Natural killer cell (primary cell): ENCODE measurements around the gene SLC25A47. TPM values are rescaled to one million over a fixed set of nuclear protein-coding genes. Genes with fewer than 3 reads are reported as not detected.

ENCODE experiments used
- ATAC-seq, 3 donors: fragments of 150-1000 bp in 2 of 3; fragments of 200-7000 bp in 1 of 3; cut with Tn5 transposase; 1 replicate in 1 of 3; 2 replicates in 2 of 3; pipeline ENCODE4 v1.10.0; 2021; ENCODE audit warnings: mild to moderate bottlenecking in 2 of 3, moderate library complexity in 2 of 3
- DNase-seq, 2 donors: peaks; one replicate each; pipeline versions ENCODE4 v3.0.0 to v3.0.0-alpha.2; 2013 to 2021; ENCODE audit warnings: mixed read lengths in 1 of 2
- H3K27ac ChIP-seq: one replicate; pipeline ENCODE4 v1.5.1; 2013; ENCODE audit warnings: mild to moderate bottlenecking, low read length
- H3K27me3 ChIP-seq: one replicate; pipeline ENCODE4 v1.6.1; 2013; ENCODE audit warnings: low read length; ENCODE audit not compliant: control insufficient read depth, insufficient read depth
- H3K36me3 ChIP-seq: one replicate; pipeline ENCODE4 v1.6.1; 2013; ENCODE audit warnings: low read length; ENCODE audit not compliant: control insufficient read depth, insufficient read depth
- H3K4me1 ChIP-seq: one replicate; pipeline ENCODE4 v1.6.1; 2013; ENCODE audit warnings: low read length; ENCODE audit not compliant: control insufficient read depth, insufficient read depth
- H3K4me3 ChIP-seq: one replicate; pipeline ENCODE4 v1.5.1; 2013; ENCODE audit warnings: low read length
- H3K9me3 ChIP-seq: one replicate; pipeline ENCODE4 v1.6.1; 2013; ENCODE audit warnings: low read length; ENCODE audit not compliant: control insufficient read depth, insufficient read depth
- H3K27ac Mint-ChIP-seq, 2 donors: one replicate each; pipeline ENCODE4 v1.8.0; 2022; ENCODE audit warnings: mild to moderate bottlenecking in 2 of 2, mixed read lengths in 2 of 2, moderate library complexity in 1 of 2
- H3K27me3 Mint-ChIP-seq, 2 donors: one replicate each; pipeline ENCODE4 v1.8.0; 2022; ENCODE audit warnings: low read depth in 2 of 2, mixed read lengths in 2 of 2
- H3K36me3 Mint-ChIP-seq: one replicate; pipeline ENCODE4 v1.8.0; 2022; ENCODE audit warnings: mixed read lengths
- H3K4me1 Mint-ChIP-seq, 2 donors: one replicate each; pipeline ENCODE4 v1.8.0; 2022; ENCODE audit warnings: mixed read lengths in 2 of 2
- H3K4me3 Mint-ChIP-seq: one replicate; pipeline ENCODE4 v1.8.0; 2022; ENCODE audit warnings: mild to moderate bottlenecking, moderate library complexity, mixed read lengths
- H3K9me3 Mint-ChIP-seq, 2 donors: one replicate each; pipeline ENCODE4 v1.8.0; 2022; ENCODE audit warnings: mixed read lengths in 2 of 2
- WGBS: methylation state at CpG from one replicate; pipeline ENCODE4 v1.1.7; 2013; ENCODE audit warnings: missing lambda C conversion rate; ENCODE audit not compliant: insufficient coverage; 5-methylcytosine and 5-hydroxymethylcytosine counted together
- intact Hi-C: fragments of 100-400 bp; cut with micrococcal nuclease; formaldehyde crosslinking; loops from one replicate; pipeline ENCODE4 v1.14.2; 2022
- total RNA-seq, 4 donors: library from RNA; stranded (reverse); fragments of 120-200 nt in 1 of 4; gene quantifications; one replicate each; pipeline versions ENCODE4 v1.2.3 to v1.2.4, GENCODE V29; 2013 to 2022
- TF ChIP-seq, protein P1 (sequence below): fragments of 200-600 bp; IDR thresholded peaks from one replicate; pipeline ENCODE4 v1.8.0; 2022; ENCODE audit warnings: antibody characterized with exemption

Gene SLC25A47
- total RNA-seq, 3 donors from 2014 or later (not counting 1 experiment from before 2014, with no cell fraction given): 0.20 TPM; not detected in 2

DNA sequence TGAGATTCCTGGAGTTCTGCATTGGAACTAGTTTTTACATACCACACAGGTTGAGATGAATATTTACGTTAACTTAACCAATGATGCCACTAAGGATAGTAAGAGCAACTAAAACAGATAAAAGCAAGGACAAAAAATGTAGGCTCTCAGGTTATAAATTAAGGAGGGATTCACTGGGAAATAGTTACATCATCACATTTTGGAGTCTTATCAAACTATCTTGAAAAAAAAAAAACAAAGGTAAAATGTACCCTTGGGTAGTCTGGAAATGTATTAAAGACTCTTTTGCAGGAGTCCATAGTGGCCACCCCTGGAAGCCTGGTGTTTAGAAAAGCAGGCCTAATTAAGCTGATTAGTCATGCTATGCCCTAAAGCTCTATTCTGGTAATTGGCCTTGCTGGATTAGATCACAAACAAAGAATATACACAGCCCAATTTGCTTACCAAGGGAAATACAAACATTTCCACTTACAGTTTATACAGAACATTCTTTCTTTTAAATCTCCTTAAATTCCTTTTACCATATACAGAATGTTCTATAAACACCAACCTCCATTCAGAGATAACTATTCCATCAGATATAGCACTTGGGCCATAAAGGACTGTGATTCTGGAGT is 39.3 kb downstream of the SLC25A47 start:
- H3K4me1 Mint-ChIP-seq: peaks cover 6 to 8% of the 10 kb centered on the region in 2 donors
- H3K27ac Mint-ChIP-seq: no peak overlapping the region
- no peak overlapping the region for H3K27ac ChIP-seq
- no peaks in the 10 kb centered on the region for H3K27me3 ChIP-seq
- no peak overlapping the region for H3K4me3 Mint-ChIP-seq
- H3K9me3 ChIP-seq: no peaks in the 10 kb centered on the region
- no peaks in the 10 kb centered on the region for H3K27me3 Mint-ChIP-seq
- H3K36me3 Mint-ChIP-seq: peaks cover 9% of the 10 kb centered on the region
- H3K4me1 ChIP-seq: no peaks in the 10 kb centered on the region
- DNase-seq (no peak), ATAC-seq (no peak)
- peaks cover 49% of the 10 kb centered on the region for H3K36me3 ChIP-seq
- WGBS: 100% methylated on average over 1 of the region's 1 CpG
- TF ChIP-seq, protein P1, sequence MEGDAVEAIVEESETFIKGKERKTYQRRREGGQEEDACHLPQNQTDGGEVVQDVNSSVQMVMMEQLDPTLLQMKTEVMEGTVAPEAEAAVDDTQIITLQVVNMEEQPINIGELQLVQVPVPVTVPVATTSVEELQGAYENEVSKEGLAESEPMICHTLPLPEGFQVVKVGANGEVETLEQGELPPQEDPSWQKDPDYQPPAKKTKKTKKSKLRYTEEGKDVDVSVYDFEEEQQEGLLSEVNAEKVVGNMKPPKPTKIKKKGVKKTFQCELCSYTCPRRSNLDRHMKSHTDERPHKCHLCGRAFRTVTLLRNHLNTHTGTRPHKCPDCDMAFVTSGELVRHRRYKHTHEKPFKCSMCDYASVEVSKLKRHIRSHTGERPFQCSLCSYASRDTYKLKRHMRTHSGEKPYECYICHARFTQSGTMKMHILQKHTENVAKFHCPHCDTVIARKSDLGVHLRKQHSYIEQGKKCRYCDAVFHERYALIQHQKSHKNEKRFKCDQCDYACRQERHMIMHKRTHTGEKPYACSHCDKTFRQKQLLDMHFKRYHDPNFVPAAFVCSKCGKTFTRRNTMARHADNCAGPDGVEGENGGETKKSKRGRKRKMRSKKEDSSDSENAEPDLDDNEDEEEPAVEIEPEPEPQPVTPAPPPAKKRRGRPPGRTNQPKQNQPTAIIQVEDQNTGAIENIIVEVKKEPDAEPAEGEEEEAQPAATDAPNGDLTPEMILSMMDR: no peak
- intact Hi-C loops: no loop called here
- H3K9me3 Mint-ChIP-seq: no peaks in the 10 kb centered on the region
- H3K4me3 ChIP-seq: no peak overlapping the region

DNA sequence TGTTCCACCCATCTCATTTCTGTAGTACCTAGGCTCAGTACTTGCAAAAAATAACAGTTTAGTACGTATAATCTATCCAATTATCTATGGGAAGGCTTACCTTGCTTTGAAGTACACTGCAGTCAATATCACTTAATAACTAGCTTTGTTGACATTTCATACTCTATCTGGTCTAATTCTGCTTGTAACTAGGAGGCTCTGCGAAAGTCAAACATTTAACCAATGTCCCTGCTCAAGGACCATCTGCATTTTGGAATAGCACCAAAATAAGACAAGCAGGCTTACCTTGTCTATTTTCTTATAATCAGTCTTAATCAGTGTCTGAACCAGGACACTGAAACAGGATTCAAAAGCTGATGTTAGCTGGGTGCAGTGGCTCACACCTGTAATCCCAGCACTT is 39.9 kb downstream of the SLC25A47 start:
- DNase-seq (no peak), ATAC-seq (no peak)
- H3K36me3 ChIP-seq: peaks cover 54% of the 10 kb centered on the region
- no peaks in the 10 kb centered on the region for H3K27me3 ChIP-seq
- 88% methylated on average over 2 of the region's 2 CpGs for WGBS
- H3K9me3 ChIP-seq: no peaks in the 10 kb centered on the region
- no peaks in the 10 kb centered on the region for H3K27me3 Mint-ChIP-seq
- no peak overlapping the region for H3K4me3 Mint-ChIP-seq
- H3K27ac Mint-ChIP-seq: no peak overlapping the region
- intact Hi-C loops: no loop called here
- no peak overlapping the region for H3K4me3 ChIP-seq
- peaks cover 15% of the 10 kb centered on the region for H3K36me3 Mint-ChIP-seq
- peaks cover 6 to 8% of the 10 kb centered on the region in 2 donors for H3K4me1 Mint-ChIP-seq
- no peaks in the 10 kb centered on the region for H3K9me3 Mint-ChIP-seq
- no peaks in the 10 kb centered on the region for H3K4me1 ChIP-seq
- TF ChIP-seq, protein P1: no peak
- H3K27ac ChIP-seq: no peak overlapping the region

DNA sequence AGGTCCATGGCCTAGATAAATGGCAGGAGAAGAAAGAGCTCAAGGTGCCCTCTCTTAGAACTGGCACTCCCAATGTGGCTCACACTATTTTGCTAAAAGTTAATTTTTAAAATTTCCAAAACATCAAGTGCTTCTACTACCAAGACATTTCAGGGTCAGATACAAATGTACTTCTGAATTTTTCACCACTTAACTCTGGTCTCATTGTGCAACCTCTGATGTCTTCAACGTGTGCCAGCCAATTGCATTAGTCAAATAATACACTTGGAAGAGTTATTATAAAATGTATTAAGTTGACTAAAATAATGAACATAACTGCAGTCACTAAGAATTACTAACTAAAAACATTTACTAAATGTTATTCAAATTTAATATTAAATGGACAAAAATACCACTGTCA is 41.3 kb downstream of the SLC25A47 start:
- no peak overlapping the region for H3K4me3 Mint-ChIP-seq
- H3K9me3 Mint-ChIP-seq: no peaks in the 10 kb centered on the region
- H3K4me1 ChIP-seq: no peaks in the 10 kb centered on the region
- H3K27ac Mint-ChIP-seq: no peak overlapping the region
- no peak for DNase-seq
- H3K27me3 Mint-ChIP-seq: no peaks in the 10 kb centered on the region
- H3K4me3 ChIP-seq: no peak overlapping the region
- intact Hi-C loops: no loop called here
- no peak overlapping the region for H3K27ac ChIP-seq
- no peaks in the 10 kb centered on the region for H3K27me3 ChIP-seq
- no peaks in the 10 kb centered on the region for H3K9me3 ChIP-seq
- H3K36me3 ChIP-seq: peaks cover 52% of the 10 kb centered on the region
- no peak for ATAC-seq
- H3K4me1 Mint-ChIP-seq: no peaks in the 10 kb centered on the region
- TF ChIP-seq, protein P1: no peak
- peaks cover 19% of the 10 kb centered on the region for H3K36me3 Mint-ChIP-seq
- WGBS: no CpG with 5 or more reads among the region's 1 CpG

DNA sequence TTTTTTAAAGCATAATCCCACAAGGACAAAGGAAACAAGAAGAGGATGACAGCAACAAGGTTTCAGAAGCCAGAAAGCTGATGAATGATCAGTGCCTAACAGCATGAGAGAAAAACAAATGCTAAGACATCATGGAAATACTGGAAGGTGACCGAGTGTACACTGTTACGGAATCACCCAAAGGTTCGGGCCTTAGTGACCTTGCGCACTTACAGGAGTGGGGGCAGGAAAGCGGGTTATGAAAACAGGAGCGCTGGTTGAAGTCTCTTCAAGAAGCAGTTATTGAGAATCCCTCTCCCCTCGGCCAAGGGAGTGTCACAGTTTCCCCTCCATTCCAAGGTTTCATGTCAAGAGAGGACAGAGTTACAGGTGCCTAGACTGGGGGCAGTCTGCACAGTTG is 42.6 kb downstream of the SLC25A47 start:
- Mint-ChIP-seq H3K4me1 (no peaks in the 10 kb centered on the region), H3K27ac (no peak overlapping the region), H3K4me3 (no peak overlapping the region), H3K27me3 (no peaks in the 10 kb centered on the region), H3K9me3 (no peaks in the 10 kb centered on the region), H3K36me3 (peaks cover 10% of the 10 kb centered on the region)
- Histone ChIP-seq H3K4me1 (no peaks in the 10 kb centered on the region), H3K4me3 (no peak overlapping the region), H3K27ac (no peak overlapping the region), H3K27me3 (no peaks in the 10 kb centered on the region), H3K9me3 (no peaks in the 10 kb centered on the region), H3K36me3 (peaks cover 39% of the 10 kb centered on the region)
- no peak for DNase-seq
- TF ChIP-seq, protein P1: no peak
- ATAC-seq: no peak
- 81% methylated on average over 7 of the region's 7 CpGs for WGBS
- intact Hi-C loops: no loop called here
